CD4-positive, alpha-beta memory T cell (primary cell): ENCODE measurements around the gene SOX13. TPM values are rescaled to one million over a fixed set of nuclear protein-coding genes. Genes with fewer than 3 reads are reported as not detected.

Experiments
- CTCF ChIA-PET: fragments of 350-600 bp; sonication (Branson Sonifier 250); formaldehyde crosslinking; loops from one replicate; lab custom pipeline; 2021; ENCODE audit warnings: inconsistent platforms; ENCODE audit not compliant: partially characterized antibody; lab: Charles Lee
- POLR2A ChIA-PET: fragments of 350-600 bp; sonication (Branson Sonifier 250); formaldehyde crosslinking; loops from one replicate; lab custom pipeline; 2021; ENCODE audit not compliant: partially characterized antibody; lab: Charles Lee
- DNase-seq, 5 donors: peaks; one replicate each; pipeline versions ENCODE4 v3.0.0 to v3.0.0-alpha.2; 2020 to 2022; ENCODE audit warnings: mixed read lengths in 1 of 5
- H3K27ac ChIP-seq: one replicate; pipeline ENCODE4 v1.7.0; 2013; ENCODE audit warnings: low read depth, low read length
- H3K27me3 ChIP-seq: 2 replicates; pipeline ENCODE4 v1.7.0; 2013; ENCODE audit warnings: mild to moderate bottlenecking, low read length, moderate library complexity; ENCODE audit not compliant: insufficient read depth
- H3K36me3 ChIP-seq: 2 replicates; pipeline ENCODE4 v1.7.0; 2013; ENCODE audit warnings: mild to moderate bottlenecking, low read length, moderate library complexity; ENCODE audit not compliant: insufficient read depth
- H3K4me1 ChIP-seq: 2 replicates; pipeline ENCODE4 v1.7.0; 2013; ENCODE audit warnings: mild to moderate bottlenecking, low read length, moderate library complexity; ENCODE audit not compliant: insufficient read depth
- H3K4me3 ChIP-seq, 2 donors: one replicate each; pipeline ENCODE4 v1.7.0; 2013; ENCODE audit warnings: low read length in 2 of 2, mild to moderate bottlenecking in 1 of 2
- H3K9me3 ChIP-seq, 2 donors: one replicate each; pipeline ENCODE4 v1.7.0; 2013; ENCODE audit warnings: low read length in 2 of 2, control low read depth in 1 of 2; ENCODE audit not compliant: control insufficient read depth in 1 of 2
- H3K27ac Mint-ChIP-seq, 7 donors: one replicate each; pipeline ENCODE4 v1.8.0; 2020 to 2021; ENCODE audit warnings: mixed read lengths in 7 of 7, mild to moderate bottlenecking in 6 of 7, inconsistent platforms in 3 of 7, moderate library complexity in 3 of 7
- H3K27me3 Mint-ChIP-seq, 2 donors: one replicate each; pipeline ENCODE4 v1.8.0; 2020 to 2021; ENCODE audit warnings: mixed read lengths in 2 of 2
- H3K36me3 Mint-ChIP-seq, 2 donors: one replicate each; pipeline ENCODE4 v1.8.0; 2020 to 2021; ENCODE audit warnings: mixed read lengths in 2 of 2, inconsistent platforms in 1 of 2, mild to moderate bottlenecking in 1 of 2
- H3K4me1 Mint-ChIP-seq, 4 donors: one replicate each; pipeline ENCODE4 v1.8.0; 2020 to 2021; ENCODE audit warnings: mixed read lengths in 4 of 4, mild to moderate bottlenecking in 1 of 4
- H3K4me3 Mint-ChIP-seq, 8 donors: one replicate each; pipeline ENCODE4 v1.8.0; 2020 to 2021; ENCODE audit warnings: mixed read lengths in 8 of 8, mild to moderate bottlenecking in 7 of 8, moderate library complexity in 6 of 8, inconsistent platforms in 3 of 8
- H3K9me3 Mint-ChIP-seq, 8 donors: one replicate each; pipeline ENCODE4 v1.8.0; 2020 to 2021; ENCODE audit warnings: mixed read lengths in 8 of 8, mild to moderate bottlenecking in 5 of 8, inconsistent platforms in 3 of 8, moderate library complexity in 1 of 8
- intact Hi-C: fragments of 100-400 bp; cut with micrococcal nuclease; formaldehyde crosslinking; loops from one replicate; pipeline ENCODE4 v1.15.1; 2023
- polyA plus RNA-seq, 2 donors: library from polyadenylated mRNA; unstranded; fragments of 300-500 nt; fragmentation: Illumina TruSeq; gene quantifications; one replicate each; pipeline ENCODE4 v1.2.3, GENCODE V29; 2021
- total RNA-seq, 2 experiments: library from RNA; stranded (reverse); gene quantifications; one replicate each; pipeline ENCODE4 v1.2.3, GENCODE V29; 2021

Gene SOX13
- total and polyA plus RNA-seq, 4 experiments from 2014 or later, result 0.94 to 12.0 (median 6.0) TPM

DNA sequence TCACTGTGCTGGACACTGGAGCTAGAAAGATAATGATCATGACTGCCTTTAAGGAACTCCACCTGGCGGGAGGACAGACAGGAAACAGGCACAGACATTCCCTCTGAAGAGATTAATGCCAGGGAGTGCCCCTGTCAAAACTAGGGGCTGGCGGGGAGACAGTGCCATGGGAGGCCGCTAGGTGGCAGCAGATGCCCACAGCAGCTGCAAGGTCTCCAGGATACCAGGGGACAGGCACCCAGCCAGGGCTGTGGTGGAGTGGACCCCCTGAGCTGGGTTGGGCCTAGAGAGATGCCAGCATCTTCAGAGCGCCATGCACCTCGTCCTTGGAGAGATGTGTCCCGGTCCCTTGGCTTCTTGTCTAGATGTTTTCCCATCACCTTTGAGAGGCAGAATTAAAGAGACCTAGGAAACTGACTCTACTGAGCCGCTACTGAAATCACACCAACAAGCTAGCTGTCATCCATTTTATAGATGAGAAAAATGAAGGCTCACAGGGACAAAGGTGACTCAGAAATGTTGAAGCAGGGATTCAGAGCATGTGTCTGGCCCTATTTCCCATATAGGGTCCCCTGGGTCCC lies 89.7 kb downstream of the SOX13 start:
- H3K4me1 Mint-ChIP-seq, result no peaks in the 10 kb centered on the region
- ChIA-PET CTCF (interaction anchor here (0.6 to 13.2 kb wide), 25 partner anchors 8 to 645 kb away, joined by 3 to 153 read pairs (median 4); partner anchors contain the start of genes ETNK2, GOLT1A and PLEKHA6), POLR2A (interaction anchor here (0.5 kb wide), 1 partner anchor 227 kb away, joined by 3 read pairs; no protein-coding TSS in a partner anchor)
- no peak overlapping the region for H3K27ac Mint-ChIP-seq
- peaks cover 2 to 4% of the 10 kb centered on the region in 2 donors for H3K27me3 Mint-ChIP-seq
- H3K4me1 ChIP-seq, result no peaks in the 10 kb centered on the region
- no peaks in the 10 kb centered on the region for H3K9me3 ChIP-seq
- H3K4me3 ChIP-seq, result no peak overlapping the region
- H3K27ac ChIP-seq, result no peak overlapping the region
- H3K27me3 ChIP-seq, result no peaks in the 10 kb centered on the region
- peaks cover 0 to 4% of the 10 kb centered on the region in 2 donors for H3K36me3 Mint-ChIP-seq
- peaks cover 0 to 12% (median 5%) of the 10 kb centered on the region in 8 donors for H3K9me3 Mint-ChIP-seq
- intact Hi-C loops, result loop anchor here (1.0 to 5.0 kb wide), 6 partner anchors 45 to 645 kb away; no protein-coding TSS in a partner anchor
- no peak overlapping the region for H3K4me3 Mint-ChIP-seq
- DNase-seq, result peak; percentile 65 to 76 (median 68)
- H3K36me3 ChIP-seq, result no peaks in the 10 kb centered on the region

DNA sequence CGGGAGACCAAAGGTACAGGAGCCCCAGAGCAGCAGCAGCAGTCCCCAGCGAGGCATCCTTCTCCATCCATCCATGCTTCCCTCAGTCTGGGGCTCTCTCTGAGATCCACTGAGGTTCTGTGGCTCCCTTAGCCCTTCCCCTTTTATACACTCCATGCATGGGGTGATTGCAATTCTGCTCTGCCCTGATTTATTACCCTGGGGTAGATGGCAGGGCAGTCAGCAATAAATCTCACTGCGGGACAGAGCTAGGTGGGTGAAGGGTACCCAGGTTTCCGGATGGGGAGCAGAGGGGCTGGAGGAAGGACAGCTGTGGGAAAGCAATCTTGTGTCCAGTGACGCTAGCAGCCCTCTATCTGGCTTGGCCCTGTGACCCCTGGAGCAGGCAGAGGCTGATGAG lies 93.3 kb downstream of the SOX13 start, which contains the start of gene REN:
Gene REN, minus strand, starts transcription at position 119 of the 400 bp plus-strand sequence. Its CDS starts 44 bp downstream, at position 75.
- intact Hi-C loops, result no loop called here
- H3K36me3 ChIP-seq, result no peaks in the 10 kb centered on the region
- H3K4me3 ChIP-seq, result no peak within 1 kb of the TSS
- H3K36me3 Mint-ChIP-seq, result peaks cover 4 to 6% of the 10 kb centered on the region in 2 donors
- H3K27me3 ChIP-seq, result no peaks in the 10 kb centered on the region
- peaks cover 4 to 20% of the 10 kb centered on the region in 2 donors for H3K9me3 ChIP-seq
- peaks cover 3 to 42% (median 34%) of the 10 kb centered on the region in 8 donors for H3K9me3 Mint-ChIP-seq
- H3K4me1 ChIP-seq, result no peaks in the 10 kb centered on the region
- ChIA-PET CTCF (interaction anchor here (1.1 to 13.2 kb wide), 4 partner anchors 24 to 197 kb away, joined by 3 to 153 read pairs (median 8); no protein-coding TSS in a partner anchor), POLR2A (interaction anchor here (0.6 kb wide), 1 partner anchor 391 kb away, joined by 3 read pairs; no protein-coding TSS in a partner anchor)
- H3K4me1 Mint-ChIP-seq, result no peaks in the 10 kb centered on the region
- peaks cover 2 to 3% of the 10 kb centered on the region in 2 donors for H3K27me3 Mint-ChIP-seq
- no peak within 1 kb of the TSS for H3K4me3 Mint-ChIP-seq
- H3K27ac Mint-ChIP-seq, result no peak within 1 kb of the TSS
- DNase-seq, result no peak
- no peak within 1 kb of the TSS for H3K27ac ChIP-seq

DNA sequence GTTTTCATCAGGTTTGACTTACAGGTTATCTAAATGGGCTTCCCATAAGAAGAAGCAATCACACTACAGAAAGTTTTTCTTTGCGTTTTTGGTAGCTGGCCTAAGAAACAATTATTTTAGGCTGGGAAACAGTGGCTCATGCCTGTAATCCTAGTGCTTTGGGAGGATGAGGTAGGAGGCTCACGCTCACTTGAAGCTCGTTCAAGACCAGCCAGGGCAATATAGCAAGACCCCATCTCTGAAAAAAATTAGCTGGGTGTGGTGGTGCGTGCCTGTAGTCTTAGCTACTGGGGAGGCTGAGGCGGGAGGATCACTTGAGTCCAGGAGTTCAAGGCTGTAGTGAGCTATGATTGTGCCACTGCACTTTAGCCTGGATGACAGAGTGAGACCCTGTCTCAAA lies 94.8 kb downstream of the SOX13 start:
- H3K27me3 Mint-ChIP-seq, result peaks cover 0 to under 1% of the 10 kb centered on the region in 2 donors
- Histone ChIP-seq H3K4me3 (no peak overlapping the region), H3K36me3 (no peaks in the 10 kb centered on the region), H3K27me3 (no peaks in the 10 kb centered on the region), H3K4me1 (no peaks in the 10 kb centered on the region), H3K27ac (no peak overlapping the region), H3K9me3 (peaks cover 4 to 20% of the 10 kb centered on the region in 2 donors)
- intact Hi-C loops, result no loop called here
- H3K27ac Mint-ChIP-seq, result no peak overlapping the region
- peaks cover 5 to 56% (median 47%) of the 10 kb centered on the region in 8 donors for H3K9me3 Mint-ChIP-seq
- no peaks in the 10 kb centered on the region for H3K4me1 Mint-ChIP-seq
- H3K4me3 Mint-ChIP-seq, result no peak overlapping the region
- peaks cover 4 to 9% of the 10 kb centered on the region in 2 donors for H3K36me3 Mint-ChIP-seq
- CTCF ChIA-PET, result interaction anchor here (1.2 to 13.2 kb wide), 6 partner anchors 10 to 263 kb away, joined by 3 to 153 read pairs (median 6); no protein-coding TSS in a partner anchor
- no peak for DNase-seq
- POLR2A ChIA-PET, result no interaction called here

DNA sequence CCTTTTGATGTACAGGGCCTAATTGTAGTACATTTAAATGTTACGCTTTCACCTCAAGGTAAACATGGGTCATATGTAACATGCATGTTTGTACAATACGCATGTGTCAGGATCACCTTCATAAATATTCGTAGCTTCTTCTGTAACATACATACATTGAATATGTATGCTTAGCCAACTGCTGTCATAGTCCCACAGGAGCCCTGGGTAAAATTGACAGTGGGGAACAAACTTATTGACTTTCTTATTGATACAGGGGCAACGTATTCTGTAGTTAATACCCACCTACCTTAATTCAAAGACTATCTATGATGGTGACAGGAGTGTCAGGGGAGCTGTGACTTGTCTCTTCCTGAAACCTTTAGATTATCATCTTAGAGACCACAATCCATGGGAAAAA lies 96.9 kb downstream of the SOX13 start:
- POLR2A ChIA-PET, result no interaction called here
- no peak overlapping the region for H3K27ac ChIP-seq
- Mint-ChIP-seq H3K4me1 (no peaks in the 10 kb centered on the region), H3K9me3 (peaks cover 5 to 67% (median 52%) of the 10 kb centered on the region in 8 donors), H3K27me3 (peaks cover 6 to 7% of the 10 kb centered on the region in 2 donors), H3K4me3 (no peak overlapping the region), H3K36me3 (peaks cover 4 to 9% of the 10 kb centered on the region in 2 donors), H3K27ac (no peak overlapping the region)
- no peaks in the 10 kb centered on the region for H3K36me3 ChIP-seq
- peaks cover 4 to 20% of the 10 kb centered on the region in 2 donors for H3K9me3 ChIP-seq
- CTCF ChIA-PET, result interaction anchor here (1.1 to 1.2 kb wide), 2 partner anchors 194 to 229 kb away, joined by 3 to 4 read pairs; no protein-coding TSS in a partner anchor
- no peak for DNase-seq
- H3K27me3 ChIP-seq, result no peaks in the 10 kb centered on the region
- no peak overlapping the region for H3K4me3 ChIP-seq
- intact Hi-C loops, result no loop called here
- H3K4me1 ChIP-seq, result no peaks in the 10 kb centered on the region

DNA sequence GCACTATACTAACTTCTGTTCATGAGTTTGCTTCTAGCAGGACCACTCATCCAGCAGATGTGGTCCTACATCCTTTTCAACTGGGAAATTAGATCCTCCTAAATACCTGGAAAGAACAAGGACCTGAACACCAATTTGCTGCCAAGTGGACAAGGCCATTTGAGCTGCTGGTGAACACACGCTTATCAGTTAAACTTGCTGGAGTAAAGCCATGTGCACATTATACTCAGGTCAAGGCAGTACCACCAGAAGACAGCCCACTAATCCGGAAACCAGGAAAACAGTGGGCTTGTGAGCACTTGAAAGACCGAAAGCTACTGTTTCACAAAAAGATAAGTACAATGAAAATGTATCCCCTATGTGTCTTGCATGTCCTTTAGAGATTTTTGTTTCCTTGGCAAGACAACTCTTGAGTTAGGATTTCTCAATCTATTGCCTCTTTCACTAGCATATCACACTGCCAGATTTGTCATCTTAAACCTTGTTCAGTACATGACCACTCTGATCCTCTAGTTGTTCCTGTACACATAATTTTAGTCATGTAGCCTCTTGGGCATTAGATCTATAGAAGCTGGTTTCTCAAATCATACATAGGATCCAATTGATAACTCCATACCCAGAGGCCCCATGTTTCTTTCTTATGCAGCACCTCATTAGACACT lies 97.7 kb downstream of the SOX13 start:
- peaks cover 5 to 67% (median 52%) of the 10 kb centered on the region in 8 donors for H3K9me3 Mint-ChIP-seq

DNA sequence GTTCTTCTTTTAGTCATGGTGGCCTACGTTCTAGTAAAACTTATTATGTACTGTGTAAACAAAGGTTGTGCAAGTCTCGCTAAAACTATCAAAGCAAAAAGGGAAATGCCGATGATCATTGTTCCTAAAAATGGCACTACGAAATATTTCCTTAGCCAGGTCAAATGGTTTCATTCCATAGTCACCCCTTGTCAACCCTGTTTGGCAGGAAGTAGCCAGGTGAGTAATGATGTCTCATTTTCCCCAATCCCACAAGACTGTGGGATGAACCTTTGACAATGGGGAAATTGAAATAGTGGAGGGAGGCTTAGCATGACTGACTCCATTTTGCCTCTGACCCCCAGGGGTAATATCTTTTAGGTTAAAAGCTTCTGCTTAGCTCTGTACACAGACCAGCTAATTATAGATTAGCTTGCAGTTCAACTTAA lies 98.8 kb downstream of the SOX13 start:
- H3K4me3 ChIP-seq, result no peak overlapping the region
- no peak overlapping the region for H3K4me3 Mint-ChIP-seq
- H3K27ac Mint-ChIP-seq, result no peak overlapping the region
- peaks cover 4 to 20% of the 10 kb centered on the region in 2 donors for H3K9me3 ChIP-seq
- no peaks in the 10 kb centered on the region for H3K4me1 Mint-ChIP-seq
- ChIA-PET CTCF (interaction anchor here (1.8 to 2.5 kb wide), 2 partner anchors 9 to 192 kb away, joined by 5 to 7 read pairs; no protein-coding TSS in a partner anchor), POLR2A (no interaction called here)
- no peaks in the 10 kb centered on the region for H3K4me1 ChIP-seq
- no peak overlapping the region for H3K27ac ChIP-seq
- intact Hi-C loops, result no loop called here
- no peaks in the 10 kb centered on the region for H3K36me3 ChIP-seq
- DNase-seq, result no peak
- H3K36me3 Mint-ChIP-seq, result peaks cover 4 to 9% of the 10 kb centered on the region in 2 donors
- peaks cover 5 to 65% (median 52%) of the 10 kb centered on the region in 8 donors for H3K9me3 Mint-ChIP-seq
- H3K27me3 ChIP-seq, result no peaks in the 10 kb centered on the region
- H3K27me3 Mint-ChIP-seq, result peaks cover 6 to 7% of the 10 kb centered on the region in 2 donors

More for the DNA sequence above, 97.7 kb downstream of the SOX13 start:
- no peaks in the 10 kb centered on the region for H3K4me1 Mint-ChIP-seq
- H3K4me1 ChIP-seq, result no peaks in the 10 kb centered on the region
- ChIA-PET CTCF (interaction anchor here (1.1 to 2.5 kb wide), 3 partner anchors 8 to 193 kb away, joined by 3 to 7 read pairs (median 5); no protein-coding TSS in a partner anchor), POLR2A (no interaction called here)
- no peaks in the 10 kb centered on the region for H3K36me3 ChIP-seq
- H3K27me3 ChIP-seq, result no peaks in the 10 kb centered on the region
- no peak for DNase-seq
- H3K4me3 Mint-ChIP-seq, result no peak overlapping the region
- no peak overlapping the region for H3K27ac ChIP-seq
- H3K27ac Mint-ChIP-seq, result no peak overlapping the region
- peaks cover 4 to 9% of the 10 kb centered on the region in 2 donors for H3K36me3 Mint-ChIP-seq
- peaks cover 4 to 20% of the 10 kb centered on the region in 2 donors for H3K9me3 ChIP-seq
- H3K27me3 Mint-ChIP-seq, result peaks cover 6 to 7% of the 10 kb centered on the region in 2 donors
- intact Hi-C loops, result no loop called here
- H3K4me3 ChIP-seq, result no peak overlapping the region
